GM12878 (cell line): Measurements from ENCODE around the gene SYF2. TPM values are rescaled to one million over a fixed set of nuclear protein-coding genes. Genes with fewer than 3 reads are reported as not detected.

Experiments
- ASH2L ChIP-seq: fragments of 300-600, 200-600 bp; sonication (generic); IDR thresholded peaks from 2 replicates; pipeline ENCODE4 v1.6.1; 2017; ENCODE audit warnings: low read depth, mild to moderate bottlenecking, borderline replicate concordance
- CBFB ChIP-seq: IDR thresholded peaks from 2 replicates; pipeline ENCODE4 v1.6.1; 2016; ENCODE audit warnings: antibody characterized with exemption, low read depth
- CREM ChIP-seq: IDR thresholded peaks from 2 replicates; pipeline ENCODE4 v1.6.1; 2014; ENCODE audit warnings: antibody characterized with exemption, low read depth
- E2F4 ChIP-seq: IDR thresholded peaks from 2 replicates; pipeline ENCODE4 v1.6.1; 2012; ENCODE audit warnings: low read depth, low read length, improper control_type of control experiment
- E2F8 ChIP-seq: fragments of 450-650 bp; IDR thresholded peaks from 2 replicates; pipeline ENCODE4 v1.6.1; 2018; ENCODE audit warnings: mild to moderate bottlenecking, low read depth, moderate library complexity; ENCODE audit not compliant: partially characterized antibody
- ESRRA ChIP-seq: IDR thresholded peaks from 2 replicates; pipeline ENCODE4 v1.6.1; 2012; ENCODE audit warnings: mild to moderate bottlenecking, low read length, improper control_type of control experiment
- IKZF2 ChIP-seq, 2 experiments: fragments of 450-650 bp; IDR thresholded peaks; 2 replicates each; pipeline ENCODE4 v1.6.1; 2017; ENCODE audit warnings: mild to moderate bottlenecking in 2 of 2, moderate library complexity in 2 of 2
- MLLT1 ChIP-seq: fragments of 450-650 bp; IDR thresholded peaks from 2 replicates; pipeline ENCODE4 v1.6.1; 2016; ENCODE audit warnings: mild to moderate bottlenecking
- NR2F1 ChIP-seq: fragments of 450-650 bp; conservative IDR thresholded peaks from 2 replicates; pipeline ENCODE4 v1.6.1; 2017; ENCODE audit warnings: mild to moderate bottlenecking
- PAX8 ChIP-seq: fragments of 450-650 bp; IDR thresholded peaks from 2 replicates; pipeline ENCODE4 v1.6.1; 2017; ENCODE audit warnings: mild to moderate bottlenecking, moderate library complexity
- RB1 ChIP-seq: fragments of 450-650 bp; formaldehyde crosslinking; IDR thresholded peaks from 2 replicates; pipeline ENCODE4 v1.6.1; 2017; ENCODE audit warnings: mild to moderate bottlenecking, borderline replicate concordance
- RBBP5 ChIP-seq: fragments of 200-600 bp; sonication (generic); conservative IDR thresholded peaks from 2 replicates; pipeline ENCODE4 v1.6.1; 2016
- SIN3A ChIP-seq: IDR thresholded peaks from 2 replicates; pipeline ENCODE4 v1.6.1; 2012; ENCODE audit warnings: low read depth, low read length, improper control_type of control experiment
- SREBF2 ChIP-seq: IDR thresholded peaks from 2 replicates; pipeline ENCODE4 v1.6.1; 2012; ENCODE audit warnings: mild to moderate bottlenecking, low read length
- TAF1 ChIP-seq: IDR thresholded peaks from 2 replicates; pipeline ENCODE4 v1.6.1; 2011; ENCODE audit warnings: mild to moderate bottlenecking, low read depth, low read length, borderline replicate concordance
- USF1 ChIP-seq: IDR thresholded peaks from 2 replicates; pipeline ENCODE4 v1.6.1; 2011; ENCODE audit warnings: borderline replicate concordance, low read depth, mild to moderate bottlenecking, moderate library complexity, mixed read lengths, low read length; ENCODE audit not compliant: insufficient read depth; ENCODE audit errors: extremely low read length
- WRNIP1 ChIP-seq: IDR thresholded peaks from 2 replicates; pipeline ENCODE4 v1.6.1; 2011; ENCODE audit warnings: low read depth, low read length, improper control_type of control experiment, borderline replicate concordance
- YY1 ChIP-seq: IDR thresholded peaks from 2 replicates; pipeline ENCODE4 v1.6.1; 2011; ENCODE audit warnings: low read depth, mild to moderate bottlenecking, low read length
- ZNF274 ChIP-seq: IDR thresholded peaks from one replicate; pipeline ENCODE4 v1.8.0; 2011; ENCODE audit not compliant: insufficient read length, insufficient read depth
- ZNF592 ChIP-seq: fragments of 450-650 bp; IDR thresholded peaks from 2 replicates; pipeline ENCODE4 v1.6.1; 2017; ENCODE audit warnings: mild to moderate bottlenecking, moderate library complexity
- polyA plus RNA-seq, 11 experiments: library from polyadenylated mRNA; depleted of rRNA in 4 of 11; unstranded in 6 of 11; stranded (reverse) in 5 of 11; fragments of >200 nt; fragmentation: Nextera tagmentation in 4 of 11; fragmentation: Illumina TruSeq in 1 of 11; extraction: Ambion mirVana in 4 of 11; extraction: Trizol in 1 of 11; gene quantifications; 1 replicate in 1 of 11; 2 replicates in 10 of 11; pipeline versions ENCODE4 v1.2.1 to v1.2.3, GENCODE V29; 2011 to 2016; ENCODE audit warnings: inconsistent platforms in 2 of 11, missing spikeins in 2 of 11, low read depth in 1 of 11
- total RNA-seq, 4 experiments: library from RNA; depleted of rRNA in 3 of 4; stranded (reverse); fragments of >200 nt in 3 of 4; fragmentation: Illumina TruSeq in 1 of 4; extraction: Trizol in 1 of 4; gene quantifications; 2 replicates each; pipeline versions ENCODE4 v1.2.1 to v1.2.3, GENCODE V29; 2013 to 2021

Gene SYF2
- total and polyA plus RNA-seq, 10 of the 15 experiments (the other 5 are each of a cell fraction or from before 2014, with no cell fraction given): 20.3 to 70.5 (median 35.3) TPM

GRCh38 chr1:25232027-25232865 is at the start of gene SYF2 (continued):
- TF ChIP-seq ZNF592 (peak; percentile 94), RBBP5 (no peak), SREBF2 (no peak), PAX8 (0 out of 2 replicates have a peak, but pooled peaks have one; percentile 59), IKZF2 (IDR thresholded peaks at IDR 0.05) (no peak), NR2F1 (no peak), ASH2L (no peak), CREM (peak; percentile 77), ZNF274 (no peak), MLLT1 (peak; percentile 51; the same call in 1 of the 2 replicates), TAF1 (peak; percentile 83; the same call in 1 of the 2 replicates), CBFB (peak; percentile 74), ESRRA (no peak), SIN3A (peak; percentile 96), RB1 (no peak; the same call in 1 of the 2 replicates), E2F8 (peak; percentile 88), WRNIP1 (no peak), USF1 (no peak), E2F4 (no peak), YY1 (peak; percentile 96)
